Measurements from ENCODE around the gene SEMA3F.

SEMA3F gene

GRCh38 chr3:50237754-50238548, 82.8 kb downstream of the SEMA3F start:
- peak; percentile 91 for DNase-seq

GRCh38 chr3:50238549-50239026, 83.5 kb downstream of the SEMA3F start:
- peak; percentile 31 for DNase-seq

Measured in CD4-positive, alpha-beta T cell treated with Interleukin-6 for 4 hours (primary cell).